Stimulated activated CD4-positive, alpha-beta T cell treated with anti-CD3 and anti-CD28 coated beads, Interleukin-1b, Interleukin-23, amount 100 ng/mL, for 48 hours (primary cell): ENCODE data around the gene EIF4A3.

Experiments
- DNase-seq: peaks from one replicate; pipeline ENCODE4 v3.0.0-alpha.2; 2020

The EIF4A3 gene

DNA sequence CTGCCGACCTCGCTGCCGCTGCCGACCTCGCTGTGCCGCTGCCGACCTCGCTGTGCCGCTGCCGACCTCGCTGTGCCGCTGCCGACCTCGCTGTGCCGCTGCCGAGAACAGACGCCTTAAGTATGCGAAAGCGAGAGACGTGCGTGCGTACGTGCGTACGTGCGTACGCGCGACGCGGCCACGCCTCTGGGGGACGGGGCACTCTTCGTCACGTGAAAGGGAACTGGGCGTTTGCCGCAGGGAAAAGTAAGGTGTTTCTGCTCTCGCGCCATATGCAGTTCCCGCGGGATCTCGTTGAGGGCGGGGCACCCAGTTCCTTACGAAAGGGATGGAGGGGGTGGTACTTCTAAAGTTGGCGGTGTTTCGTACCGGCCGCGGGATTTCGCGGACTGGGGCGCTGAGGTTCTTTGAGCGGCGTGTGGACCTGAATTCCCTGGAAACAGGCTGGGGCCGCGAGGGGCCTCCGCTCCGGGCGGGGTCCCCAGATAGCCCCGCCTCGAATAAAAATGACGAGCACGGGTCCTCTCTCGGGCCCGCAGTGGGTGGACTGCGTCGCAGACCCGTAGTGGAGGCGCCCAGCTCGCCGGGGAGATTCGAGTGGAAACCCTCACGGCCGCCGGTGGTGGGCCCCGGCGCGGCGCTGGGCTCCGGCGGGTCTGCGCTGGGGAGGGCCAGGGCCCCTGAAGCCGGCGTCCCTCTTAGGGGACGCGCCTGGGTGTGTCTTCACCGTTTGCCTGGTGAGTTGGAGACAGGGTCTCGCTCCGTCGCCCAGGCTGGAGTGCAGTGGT is at the start of gene EIF4A3:
EIF4A3 (minus strand) TSS at position 94 of the 788 bp plus-strand sequence. CDS start 167 bp downstream, outside the sequence.
- peak; percentile 97 for DNase-seq

DNA sequence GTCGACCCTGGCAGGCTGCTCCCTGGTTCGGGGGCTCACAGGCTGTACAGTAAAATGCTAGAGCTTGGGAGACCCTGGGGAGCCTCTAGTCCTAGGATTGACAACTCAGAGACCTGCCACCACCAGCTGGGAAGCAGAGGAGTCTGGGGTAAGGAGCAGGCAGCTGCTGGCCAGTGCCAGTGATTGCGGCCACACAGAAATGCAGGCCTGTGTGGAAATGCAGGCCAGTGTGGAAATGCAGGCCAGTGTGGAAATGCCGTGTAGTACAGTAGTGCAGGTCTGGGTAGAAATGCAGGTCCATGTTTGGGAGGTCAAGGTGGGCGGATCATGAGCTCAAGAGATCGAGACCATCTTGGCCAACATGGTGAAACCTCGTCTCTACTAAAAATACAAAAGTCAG is 49.7 kb upstream of the EIF4A3 start:
- no peak for DNase-seq

DNA sequence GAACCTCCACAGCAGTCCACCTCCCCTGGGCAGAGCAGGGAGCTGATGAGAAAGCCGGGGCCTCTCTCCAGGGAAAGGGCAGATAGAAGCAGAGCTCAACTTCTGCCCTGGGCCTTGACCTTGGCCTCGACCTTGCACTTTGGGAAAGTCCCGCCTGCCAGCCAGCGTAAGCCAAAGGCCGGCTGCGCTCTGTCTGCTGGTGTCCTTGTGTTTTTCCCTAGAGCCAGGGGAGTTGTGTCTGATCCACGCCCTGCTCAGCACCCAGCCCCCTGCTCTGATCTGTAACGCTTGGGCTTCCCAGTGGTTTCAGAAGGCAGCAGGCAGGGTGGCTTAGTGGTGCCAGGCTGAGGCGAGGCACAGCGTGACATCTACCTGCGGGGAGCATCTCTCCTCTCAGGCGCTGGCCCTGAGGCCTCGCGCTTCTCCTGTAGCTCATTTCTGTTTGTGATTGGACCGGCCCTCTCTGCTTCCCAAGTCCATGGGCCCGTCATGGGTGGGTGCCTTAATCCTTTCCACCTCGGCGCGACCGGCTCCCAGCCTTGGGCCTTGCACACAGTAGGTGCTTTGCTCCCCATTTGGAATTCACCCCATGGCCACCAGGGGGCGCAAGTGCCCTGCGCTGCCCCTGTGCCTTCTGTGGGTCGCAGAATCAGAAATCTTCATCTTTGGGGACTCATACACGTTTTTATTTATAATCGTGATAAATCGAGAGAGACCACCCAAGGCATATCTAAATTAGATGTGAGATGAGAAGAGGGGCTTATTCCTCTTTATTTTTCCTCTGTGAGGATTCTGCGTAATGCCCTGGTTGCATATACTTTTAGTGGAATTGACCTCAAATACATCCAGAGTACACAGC is 49.0 kb upstream of the EIF4A3 start:
- peak; percentile 47 for DNase-seq

DNA sequence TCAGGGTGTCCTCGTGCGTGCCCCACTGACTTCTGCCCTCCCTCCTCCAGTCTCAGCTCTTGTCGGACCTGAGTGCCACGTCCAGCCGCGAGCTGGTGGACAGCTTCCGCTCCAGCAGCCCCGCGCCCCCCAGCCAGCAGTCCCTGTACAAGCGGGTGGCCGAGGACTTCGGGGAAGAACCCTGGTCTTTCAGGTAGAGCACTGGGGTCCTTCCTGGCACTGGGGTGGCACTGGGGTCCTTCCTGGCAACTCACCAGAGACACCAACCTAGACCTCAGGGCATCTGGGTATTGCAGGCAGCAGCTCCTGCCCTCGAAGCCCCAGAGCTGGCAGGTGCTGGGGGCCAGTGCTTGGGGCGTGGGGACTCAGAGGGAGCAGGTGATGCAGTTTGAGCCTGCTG is 48.2 kb upstream of the EIF4A3 start:
- no peak for DNase-seq

DNA sequence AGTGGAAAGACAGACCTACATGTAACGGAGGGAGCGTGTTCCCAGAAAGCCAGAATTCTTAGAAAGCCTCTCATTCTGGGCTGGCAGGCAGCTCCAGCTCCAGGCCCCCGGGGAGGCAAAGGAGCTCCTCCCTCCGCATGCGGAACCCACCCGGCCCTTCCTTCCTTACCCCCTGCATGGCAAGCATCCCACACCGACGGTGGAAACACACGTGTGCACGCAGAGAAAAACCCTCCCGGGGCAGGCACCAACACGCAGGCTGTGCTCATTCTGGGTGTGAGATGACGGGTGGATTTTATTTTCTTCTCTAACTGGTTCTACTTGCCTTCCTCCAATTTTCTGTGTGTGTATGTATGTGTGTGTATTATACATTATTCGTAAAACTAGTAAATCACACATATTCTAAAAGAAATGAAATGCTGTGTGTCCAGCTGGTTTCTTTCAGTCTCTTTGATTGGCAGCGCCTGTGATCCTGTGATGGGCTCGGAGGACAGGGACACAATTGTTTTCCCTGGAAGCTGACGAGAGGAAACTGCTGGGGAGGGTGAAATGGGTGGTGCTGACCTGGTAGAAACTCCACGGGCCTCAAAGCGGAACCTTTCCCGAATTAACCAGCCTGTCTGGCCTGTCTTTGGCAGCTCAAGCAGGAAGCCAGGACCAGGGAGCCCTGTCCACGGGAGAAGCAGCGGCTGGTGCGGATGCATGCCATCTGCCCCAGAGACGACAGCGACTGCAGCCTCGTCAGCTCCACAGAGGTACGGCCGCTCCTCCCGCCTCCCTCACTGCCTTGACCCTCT is 45.1 kb upstream of the EIF4A3 start:
- DNase-seq, result no peak

DNA sequence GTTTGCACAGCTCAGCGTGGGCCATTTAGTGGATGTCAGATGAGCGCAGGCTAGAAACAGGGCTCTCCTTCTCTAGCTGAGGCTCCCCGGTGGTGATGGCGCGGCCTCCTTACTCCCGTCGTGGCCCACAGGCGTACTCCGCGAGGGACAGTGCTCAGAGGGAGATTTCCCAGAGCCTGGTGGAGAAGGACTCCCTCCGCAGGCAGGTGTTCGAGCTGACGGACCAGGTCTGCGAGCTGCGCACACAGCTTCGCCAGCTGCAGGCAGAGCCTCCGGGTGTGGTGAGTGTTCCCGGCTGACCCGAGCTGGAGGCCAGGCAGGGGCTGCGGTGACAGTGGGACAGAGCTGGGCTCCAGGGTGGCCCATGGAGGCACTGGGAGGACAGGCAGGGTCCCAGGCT is 44.3 kb upstream of the EIF4A3 start:
- DNase-seq, result no peak

DNA sequence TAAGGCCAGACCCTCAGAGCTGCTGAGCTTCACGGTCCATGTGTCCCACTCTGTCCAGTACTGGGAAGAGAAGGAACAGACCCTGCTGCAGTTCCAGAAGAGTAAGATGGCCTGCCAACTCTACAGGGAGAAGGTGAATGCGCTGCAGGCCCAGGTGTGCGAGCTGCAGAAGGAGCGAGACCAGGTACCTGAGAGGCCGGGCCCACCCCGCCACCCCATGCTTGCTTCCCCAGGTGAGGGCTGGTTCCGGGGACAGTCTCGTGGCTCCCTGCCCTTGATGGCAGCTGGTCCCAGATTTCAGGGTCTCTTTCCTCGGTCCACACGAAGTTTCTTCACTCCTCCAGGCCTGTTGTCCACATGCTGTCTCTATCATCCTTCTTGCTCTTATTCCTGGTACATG is 43.8 kb upstream of the EIF4A3 start:
- no peak for DNase-seq

DNA sequence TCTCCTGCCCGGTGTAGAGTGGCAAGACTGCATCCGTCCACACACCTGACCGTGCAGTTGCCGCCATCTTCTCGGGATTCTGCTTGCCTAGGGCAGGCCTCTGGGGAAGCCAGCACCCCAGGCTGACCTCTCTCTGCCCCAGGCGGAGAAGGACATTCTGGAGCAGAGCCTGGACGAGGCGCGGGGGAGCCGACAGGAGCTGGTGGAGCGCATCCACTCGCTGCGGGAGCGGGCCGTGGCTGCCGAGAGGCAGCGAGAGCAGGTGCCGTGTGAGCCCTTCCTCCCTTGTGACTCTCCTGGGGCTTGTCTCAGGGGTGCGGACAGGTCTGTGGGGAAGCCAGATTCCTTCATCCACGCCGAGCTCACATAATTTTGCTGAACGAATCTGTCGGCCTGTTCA is 42.7 kb upstream of the EIF4A3 start:
- DNase-seq, result no peak

DNA sequence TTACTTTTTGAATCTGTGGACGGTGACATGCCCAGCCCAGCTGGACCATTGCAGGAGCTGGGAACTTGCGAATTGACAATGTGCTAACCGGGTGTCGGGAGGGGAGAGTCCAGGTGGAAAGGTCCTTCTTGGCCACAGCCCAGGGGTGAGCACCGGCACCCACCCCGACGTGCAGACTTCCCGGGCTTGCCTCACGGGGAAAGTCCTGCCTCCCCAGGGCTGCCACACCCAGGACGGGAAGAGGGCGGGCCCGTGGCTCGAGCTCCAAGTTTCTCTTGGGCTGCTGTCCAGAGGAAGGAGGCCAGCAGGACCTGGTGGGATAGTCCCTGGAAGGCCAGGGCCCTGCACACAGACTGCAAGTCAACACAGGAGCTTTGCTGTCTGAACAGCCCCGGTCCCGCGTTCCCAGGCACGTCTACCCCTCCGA is 40.6 kb upstream of the EIF4A3 start:
- DNase-seq, result no peak

DNA sequence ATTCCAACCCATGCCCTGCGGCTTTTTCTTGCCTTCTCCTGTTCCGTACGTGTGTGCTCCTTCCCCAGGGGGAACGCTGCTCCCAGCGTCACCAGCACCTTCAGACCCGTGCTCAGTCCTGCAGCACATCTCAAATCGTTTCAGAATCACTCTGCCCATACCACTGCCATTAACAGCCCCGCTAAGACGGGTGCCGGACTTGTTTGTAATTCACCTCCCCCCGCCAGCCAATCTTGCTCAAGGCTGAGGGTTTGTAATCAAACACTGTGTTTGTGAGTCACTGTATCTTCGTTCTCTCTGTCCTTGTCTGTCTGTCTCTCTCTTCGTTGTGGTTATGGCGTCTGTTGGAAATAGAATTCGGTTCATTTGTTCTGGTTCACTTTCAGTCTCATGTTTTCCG is 40.2 kb upstream of the EIF4A3 start:
- DNase-seq, result no peak

DNA sequence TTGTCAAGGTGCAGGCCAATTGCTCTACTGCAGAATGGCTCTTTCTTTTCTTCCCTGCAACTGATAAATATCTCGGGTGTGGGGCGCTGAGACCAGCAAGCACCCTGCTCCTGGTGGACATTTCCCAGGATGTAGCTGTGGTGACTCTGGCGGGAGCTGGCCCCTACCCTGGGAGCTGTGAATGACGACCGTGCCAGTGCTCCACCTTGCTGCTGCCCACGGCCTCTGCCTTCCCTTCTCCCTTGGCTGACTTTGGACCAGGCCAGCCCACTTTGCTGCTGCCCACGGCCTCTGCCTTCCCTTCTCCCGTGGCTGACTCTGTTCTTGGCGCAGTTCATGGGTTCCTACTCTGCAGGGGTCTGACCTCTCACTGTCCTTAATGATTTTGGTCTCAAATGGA is 39.0 kb upstream of the EIF4A3 start:
- DNase-seq, result no peak

DNA sequence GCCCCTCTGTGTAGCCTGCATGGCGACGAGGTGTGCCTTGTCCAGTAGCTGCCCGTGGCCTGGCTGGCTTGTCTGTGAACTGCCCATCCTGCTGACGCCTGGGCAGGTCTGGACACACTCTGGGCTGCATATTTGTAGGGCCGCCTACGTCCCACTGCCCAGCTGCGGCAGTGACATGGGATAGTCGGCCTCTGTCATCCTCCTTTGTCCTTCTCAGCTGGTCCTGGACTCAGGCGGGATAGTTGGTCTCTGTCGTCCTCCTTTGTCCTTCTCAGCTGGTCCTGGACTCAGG is 37.4 kb upstream of the EIF4A3 start:
- DNase-seq, result no peak

DNA sequence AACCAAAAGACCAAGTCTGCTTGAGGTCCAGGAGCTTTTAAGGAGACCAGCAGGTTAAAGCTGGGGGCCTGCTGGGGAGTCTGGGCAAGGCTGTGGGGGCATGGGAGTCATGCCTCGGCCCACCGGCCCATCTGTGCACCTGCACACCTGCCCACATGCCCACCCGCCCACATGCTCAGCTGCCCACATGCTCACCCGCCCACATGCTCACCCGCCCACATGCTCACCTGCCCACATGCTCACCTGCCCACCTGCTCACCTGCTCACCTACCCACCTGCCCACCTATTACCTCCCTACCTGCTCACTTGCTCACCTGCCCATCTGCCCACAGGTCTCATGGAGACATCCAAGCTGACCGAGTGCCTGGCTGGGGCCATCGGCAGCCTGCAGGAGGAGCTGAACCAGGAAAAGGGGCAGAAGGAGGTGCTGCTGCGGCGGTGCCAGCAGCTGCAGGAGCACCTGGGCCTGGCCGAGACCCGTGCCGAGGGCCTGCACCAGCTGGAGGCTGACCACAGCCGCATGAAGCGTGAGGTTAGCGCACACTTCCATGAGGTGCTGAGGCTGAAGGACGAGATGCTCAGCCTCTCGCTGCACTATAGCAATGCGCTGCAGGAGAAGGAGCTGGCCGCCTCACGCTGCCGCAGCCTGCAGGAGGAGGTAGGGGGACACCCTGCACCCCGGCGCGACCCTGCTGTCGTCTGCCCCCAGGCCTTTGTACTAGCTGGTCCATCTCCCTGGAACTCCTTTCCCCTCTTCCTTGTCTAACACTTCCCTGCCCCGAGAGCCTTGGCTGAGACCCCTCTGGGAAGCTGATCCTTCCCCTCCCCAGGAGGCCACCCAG is 36.9 kb upstream of the EIF4A3 start:
- DNase-seq, result no peak

DNA sequence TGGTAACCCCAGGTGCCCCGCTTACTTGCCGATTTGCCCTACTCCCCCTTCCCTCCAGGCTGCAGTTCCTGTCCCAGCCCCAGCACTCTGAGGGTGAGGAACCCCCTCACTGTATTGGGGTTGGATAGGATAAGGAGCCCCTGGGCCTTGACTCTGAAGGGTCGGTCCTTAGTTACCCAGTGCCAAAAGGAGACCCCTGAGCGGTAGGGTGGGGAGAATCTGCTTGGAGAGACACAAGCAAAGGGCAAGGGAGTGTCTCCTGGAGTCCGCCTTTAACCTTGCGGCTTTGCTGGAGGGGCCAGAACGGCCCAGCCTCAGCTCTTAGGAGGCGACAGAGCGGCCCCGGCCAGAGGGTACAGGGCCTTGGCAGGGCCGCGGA is 35.9 kb upstream of the EIF4A3 start:
- DNase-seq, result no peak

DNA sequence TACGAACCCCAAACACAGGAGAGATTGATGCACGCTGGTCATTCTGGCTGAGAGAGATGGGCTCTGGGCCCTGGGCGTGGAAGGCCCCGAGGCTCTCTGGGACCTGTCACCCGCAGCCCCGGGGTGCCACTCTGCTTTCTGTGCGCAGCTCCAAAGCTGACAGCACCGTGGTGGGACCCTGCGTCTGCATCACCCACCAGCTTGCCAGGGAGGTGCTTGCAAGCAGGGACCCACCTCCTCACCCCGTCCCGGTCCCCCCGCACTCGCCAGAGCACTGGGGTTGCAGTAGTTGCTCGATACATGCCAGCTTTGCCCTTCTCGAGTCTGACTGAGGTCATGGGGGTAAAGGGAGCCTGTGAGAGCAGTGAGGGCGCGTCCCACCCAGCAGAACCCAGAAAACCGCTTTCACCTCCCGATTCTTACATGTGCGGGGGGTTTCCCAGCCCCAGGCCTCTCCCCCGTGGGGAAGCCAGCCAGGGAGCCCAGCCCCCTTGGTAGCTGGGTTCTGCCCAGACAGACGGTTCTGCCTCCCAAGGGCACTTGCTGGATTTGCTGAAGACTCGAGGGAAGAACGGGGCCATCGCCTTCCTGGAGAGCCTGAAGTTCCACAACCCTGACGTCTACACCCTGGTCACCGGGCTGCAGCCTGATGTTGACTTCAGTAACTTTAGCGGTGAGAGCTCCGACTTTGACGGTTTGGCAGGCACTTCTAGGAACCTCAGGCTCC is 35.4 kb upstream of the EIF4A3 start:
- DNase-seq, result no peak

DNA sequence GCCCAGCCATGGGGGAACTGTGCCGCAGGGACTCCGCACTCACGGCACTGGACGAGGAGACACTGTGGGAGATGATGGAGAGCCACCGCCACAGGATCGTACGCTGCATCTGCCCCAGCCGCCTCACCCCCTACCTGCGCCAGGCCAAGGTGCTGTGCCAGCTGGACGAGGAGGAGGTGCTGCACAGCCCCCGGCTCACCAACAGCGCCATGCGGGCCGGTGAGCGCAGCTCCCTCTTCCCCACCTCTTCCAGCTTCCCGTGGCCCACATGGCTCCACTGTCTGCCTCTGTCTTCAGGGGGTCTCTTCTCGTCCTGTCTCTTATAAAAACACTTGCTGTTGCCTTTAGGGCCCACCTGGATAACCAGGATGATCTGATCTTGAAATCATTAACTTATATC is 34.5 kb upstream of the EIF4A3 start:
- DNase-seq, result no peak

DNA sequence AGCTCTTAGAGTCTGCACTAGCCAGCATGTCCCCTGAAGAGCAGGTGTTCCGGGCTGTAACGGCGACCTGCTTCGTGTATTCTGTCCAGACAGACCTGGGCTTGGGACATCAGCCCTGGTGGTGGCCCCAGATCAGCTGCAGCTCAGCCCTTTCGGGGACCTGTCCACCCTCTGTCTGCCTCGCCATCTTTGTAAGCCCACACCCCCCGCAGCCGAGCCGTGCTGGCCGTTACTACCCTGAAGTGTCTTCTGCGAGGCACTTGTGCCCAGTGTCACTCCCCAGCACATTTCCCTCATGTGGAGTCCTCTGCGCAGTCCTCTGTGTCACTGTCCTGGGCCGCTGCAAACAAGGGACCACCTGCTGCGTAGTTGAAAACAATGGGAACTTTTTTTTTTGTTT is 33.3 kb upstream of the EIF4A3 start:
- no peak for DNase-seq

DNA sequence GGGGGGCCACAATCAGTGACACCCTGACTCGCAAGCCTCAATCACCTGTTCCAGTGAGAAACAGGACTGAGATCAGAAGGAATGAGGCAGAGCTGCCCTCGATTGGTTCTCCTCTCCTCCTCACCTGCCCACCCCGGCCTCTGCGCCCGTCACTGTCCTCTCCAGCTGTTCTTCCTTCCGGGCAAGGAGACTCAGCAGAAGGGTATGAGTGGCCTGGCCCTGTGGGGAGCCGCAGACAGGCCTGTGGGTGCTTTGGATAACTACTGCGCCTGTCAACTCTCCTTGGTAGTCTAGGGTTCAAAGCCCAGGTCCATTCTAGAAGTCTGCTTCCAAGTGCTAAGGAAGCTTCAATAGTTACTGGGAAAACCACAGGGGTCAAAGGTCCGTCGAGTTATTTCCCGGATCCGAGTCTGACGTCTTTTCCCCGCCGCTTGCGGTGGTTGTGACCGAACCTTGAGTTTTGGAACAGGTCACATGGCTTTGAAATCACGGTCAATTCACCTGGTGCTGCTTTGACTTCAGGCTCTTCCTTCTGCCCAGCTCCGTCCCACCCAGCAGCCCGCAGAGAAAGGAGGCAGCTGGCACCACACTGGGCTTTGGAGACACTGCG is 31.2 kb upstream of the EIF4A3 start:
- no peak for DNase-seq

DNA sequence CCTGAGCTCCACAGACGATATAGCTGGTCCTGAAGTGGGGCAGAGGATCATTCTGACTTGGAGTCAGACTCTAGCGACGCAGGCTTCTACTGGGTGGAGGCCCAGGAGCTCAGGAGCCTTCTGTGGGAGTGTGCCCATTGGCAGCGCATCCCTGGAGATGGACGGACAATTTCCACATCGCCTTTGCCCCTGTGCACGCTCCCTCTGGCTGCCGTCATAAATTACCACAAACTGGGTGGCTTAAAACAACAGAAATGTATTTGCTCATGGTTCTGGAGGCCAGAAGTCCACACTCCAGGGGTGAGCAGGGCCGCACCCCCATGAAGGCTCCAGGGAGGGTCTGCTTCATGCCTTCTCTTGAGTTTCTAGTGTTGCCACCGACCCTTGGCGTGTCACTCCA is 29.8 kb upstream of the EIF4A3 start:
- DNase-seq, result no peak

DNA sequence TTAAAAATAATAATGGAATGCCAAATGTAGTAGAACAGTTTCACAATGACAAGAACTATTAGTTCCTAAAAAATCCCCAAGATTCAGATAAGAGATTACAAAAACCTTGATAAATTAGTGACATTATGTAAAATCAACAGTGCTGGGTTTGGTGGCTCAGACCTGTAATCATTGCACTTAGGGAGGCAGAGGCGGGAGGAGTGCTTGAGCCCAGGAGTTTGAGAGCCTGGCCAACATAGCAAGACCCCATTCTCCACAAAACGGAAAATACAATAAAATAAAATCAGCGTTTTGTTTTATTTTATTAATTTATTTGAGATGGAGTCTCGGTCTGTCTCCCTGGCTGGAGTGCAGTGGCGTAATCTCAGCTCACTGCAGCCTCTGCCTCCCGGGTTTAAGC is 27.0 kb upstream of the EIF4A3 start:
- no peak for DNase-seq

DNA sequence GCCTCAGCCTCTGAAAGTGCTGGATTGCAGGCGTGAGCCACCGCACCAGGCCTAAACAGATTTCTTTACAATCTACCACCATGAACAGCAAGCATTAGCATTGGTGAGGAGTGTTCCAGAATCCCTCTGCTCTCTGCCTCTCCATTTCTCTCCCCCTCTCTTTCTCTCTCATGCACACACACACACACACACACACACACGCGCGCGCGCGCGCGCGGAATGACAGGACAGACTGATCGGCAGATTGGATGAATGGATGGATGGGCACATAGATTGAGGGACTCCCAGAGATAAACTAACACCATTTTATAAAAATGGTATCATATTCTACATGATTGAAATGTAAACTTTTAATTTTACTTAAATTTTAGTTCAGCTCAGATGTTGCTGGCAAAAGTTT is 26.2 kb upstream of the EIF4A3 start:
- DNase-seq, result no peak

DNA sequence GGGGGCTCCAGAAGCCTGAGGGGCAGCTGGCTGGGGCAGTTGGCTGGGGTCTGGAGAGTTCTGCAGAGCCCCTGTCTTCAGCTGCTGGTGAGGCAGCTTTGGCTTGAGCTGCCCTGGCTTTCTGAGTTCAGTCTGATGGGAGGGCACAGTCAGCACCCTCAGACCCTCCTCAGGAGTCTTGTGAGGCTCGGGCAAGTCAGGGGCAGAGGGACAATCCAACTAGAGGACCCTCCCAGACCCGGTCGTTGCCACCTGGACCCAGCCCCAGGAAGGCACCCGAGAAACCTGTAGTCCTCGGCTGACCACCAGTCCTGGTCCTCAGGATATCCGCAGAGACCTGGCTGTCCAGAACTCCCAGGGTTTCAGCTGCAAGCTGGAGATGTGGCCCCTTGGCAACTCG is 24.8 kb upstream of the EIF4A3 start:
- no peak for DNase-seq
